HEK293 (cell line): ENCODE results near the gene CDH12.

Source experiments
- BCL11A ChIP-seq: fragments of 450-650 bp; formaldehyde crosslinking; IDR thresholded peaks from 2 replicates; pipeline ENCODE4 v1.5.1; 2016; ENCODE audit warnings: low read depth, missing biosample characterization, missing genetic modification characterization
- TRIM28 ChIP-seq: IDR thresholded peaks from 2 replicates; pipeline ENCODE4 v1.6.1; 2011; ENCODE audit warnings: low read length, control low read depth, borderline replicate concordance
- ZNF133 ChIP-seq: fragments of 450-650 bp; formaldehyde crosslinking; IDR thresholded peaks from 2 replicates; pipeline ENCODE4 v1.5.1; 2016; ENCODE audit warnings: missing biosample characterization, missing genetic modification characterization
- ZNF155 ChIP-seq: fragments of 450-650 bp; formaldehyde crosslinking; IDR thresholded peaks from 2 replicates; pipeline ENCODE4 v1.5.1; 2016; ENCODE audit warnings: missing biosample characterization, missing genetic modification characterization
- ZNF341 ChIP-seq: fragments of 450-650 bp; formaldehyde crosslinking; IDR thresholded peaks from 2 replicates; pipeline ENCODE4; 2016; ENCODE audit warnings: low read depth, missing biosample characterization, missing genetic modification characterization
- ZNF513 ChIP-seq: fragments of 450-650 bp; IDR thresholded peaks from 2 replicates; pipeline ENCODE4 v1.5.1; 2018; ENCODE audit warnings: missing biosample characterization, missing genetic modification characterization
- ZNF544 ChIP-seq: fragments of 450-650 bp; formaldehyde crosslinking; IDR thresholded peaks from 2 replicates; pipeline ENCODE4 v1.5.0; 2017; ENCODE audit warnings: missing biosample characterization, missing genetic modification characterization
- ZNF707 ChIP-seq: fragments of 450-650 bp; formaldehyde crosslinking; IDR thresholded peaks from 2 replicates; pipeline ENCODE4 v1.5.1; 2016; ENCODE audit warnings: missing biosample characterization, missing genetic modification characterization
- ZXDB ChIP-seq: fragments of 450-650 bp; formaldehyde crosslinking; IDR thresholded peaks from 2 replicates; pipeline ENCODE4 v1.5.1; 2016; ENCODE audit warnings: missing biosample characterization, missing genetic modification characterization
- TF ChIP-seq, protein P1 (sequence below): fragments of 450-650 bp; formaldehyde crosslinking; IDR thresholded peaks from 2 replicates; pipeline ENCODE4 v1.5.1; 2016; ENCODE audit warnings: missing biosample characterization, missing genetic modification characterization
- TF ChIP-seq, protein P2 (sequence below): fragments of 450-650 bp; formaldehyde crosslinking; IDR thresholded peaks from 2 replicates; pipeline ENCODE4 v1.5.1; 2016; ENCODE audit warnings: missing biosample characterization, missing genetic modification characterization, borderline replicate concordance

GRCh38 chr5:22242532-22242931 lies 610.6 kb downstream of the CDH12 start:
- TF ChIP-seq ZNF133 (tag by site-specific recombination), result no peak
- no peak for TF ChIP-seq ZNF155
- no peak for TF ChIP-seq BCL11A (tag by site-specific recombination)
- TF ChIP-seq TRIM28, result no peak
- no peak for TF ChIP-seq ZXDB
- TF ChIP-seq, protein P1, sequence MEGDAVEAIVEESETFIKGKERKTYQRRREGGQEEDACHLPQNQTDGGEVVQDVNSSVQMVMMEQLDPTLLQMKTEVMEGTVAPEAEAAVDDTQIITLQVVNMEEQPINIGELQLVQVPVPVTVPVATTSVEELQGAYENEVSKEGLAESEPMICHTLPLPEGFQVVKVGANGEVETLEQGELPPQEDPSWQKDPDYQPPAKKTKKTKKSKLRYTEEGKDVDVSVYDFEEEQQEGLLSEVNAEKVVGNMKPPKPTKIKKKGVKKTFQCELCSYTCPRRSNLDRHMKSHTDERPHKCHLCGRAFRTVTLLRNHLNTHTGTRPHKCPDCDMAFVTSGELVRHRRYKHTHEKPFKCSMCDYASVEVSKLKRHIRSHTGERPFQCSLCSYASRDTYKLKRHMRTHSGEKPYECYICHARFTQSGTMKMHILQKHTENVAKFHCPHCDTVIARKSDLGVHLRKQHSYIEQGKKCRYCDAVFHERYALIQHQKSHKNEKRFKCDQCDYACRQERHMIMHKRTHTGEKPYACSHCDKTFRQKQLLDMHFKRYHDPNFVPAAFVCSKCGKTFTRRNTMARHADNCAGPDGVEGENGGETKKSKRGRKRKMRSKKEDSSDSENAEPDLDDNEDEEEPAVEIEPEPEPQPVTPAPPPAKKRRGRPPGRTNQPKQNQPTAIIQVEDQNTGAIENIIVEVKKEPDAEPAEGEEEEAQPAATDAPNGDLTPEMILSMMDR, result no peak
- TF ChIP-seq ZNF341 (tag by site-specific recombination), result no peak
- TF ChIP-seq ZNF707 (tag by site-specific recombination), result no peak
- TF ChIP-seq, protein P2, sequence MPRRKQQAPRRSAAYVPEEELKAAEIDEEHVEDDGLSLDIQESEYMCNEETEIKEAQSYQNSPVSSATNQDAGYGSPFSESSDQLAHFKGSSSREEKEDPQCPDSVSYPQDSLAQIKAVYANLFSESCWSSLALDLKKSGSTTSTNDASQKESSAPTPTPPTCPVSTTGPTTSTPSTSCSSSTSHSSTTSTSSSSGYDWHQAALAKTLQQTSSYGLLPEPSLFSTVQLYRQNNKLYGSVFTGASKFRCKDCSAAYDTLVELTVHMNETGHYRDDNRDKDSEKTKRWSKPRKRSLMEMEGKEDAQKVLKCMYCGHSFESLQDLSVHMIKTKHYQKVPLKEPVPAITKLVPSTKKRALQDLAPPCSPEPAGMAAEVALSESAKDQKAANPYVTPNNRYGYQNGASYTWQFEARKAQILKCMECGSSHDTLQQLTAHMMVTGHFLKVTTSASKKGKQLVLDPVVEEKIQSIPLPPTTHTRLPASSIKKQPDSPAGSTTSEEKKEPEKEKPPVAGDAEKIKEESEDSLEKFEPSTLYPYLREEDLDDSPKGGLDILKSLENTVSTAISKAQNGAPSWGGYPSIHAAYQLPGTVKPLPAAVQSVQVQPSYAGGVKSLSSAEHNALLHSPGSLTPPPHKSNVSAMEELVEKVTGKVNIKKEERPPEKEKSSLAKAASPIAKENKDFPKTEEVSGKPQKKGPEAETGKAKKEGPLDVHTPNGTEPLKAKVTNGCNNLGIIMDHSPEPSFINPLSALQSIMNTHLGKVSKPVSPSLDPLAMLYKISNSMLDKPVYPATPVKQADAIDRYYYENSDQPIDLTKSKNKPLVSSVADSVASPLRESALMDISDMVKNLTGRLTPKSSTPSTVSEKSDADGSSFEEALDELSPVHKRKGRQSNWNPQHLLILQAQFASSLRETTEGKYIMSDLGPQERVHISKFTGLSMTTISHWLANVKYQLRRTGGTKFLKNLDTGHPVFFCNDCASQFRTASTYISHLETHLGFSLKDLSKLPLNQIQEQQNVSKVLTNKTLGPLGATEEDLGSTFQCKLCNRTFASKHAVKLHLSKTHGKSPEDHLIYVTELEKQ (tag by site-specific recombination), result no peak
- TF ChIP-seq ZNF513 (tag by site-specific recombination), result no peak
- no peak for TF ChIP-seq ZNF544 (tag by site-specific recombination)
